Neural progenitor cell (in vitro differentiated cells): ENCODE results near the gene MTSS2. TPM values are rescaled to one million over a fixed set of nuclear protein-coding genes. Genes with fewer than 3 reads are reported as not detected.
"Not testable (repeated sequence)": the region's sequence is repeated elsewhere in the genome, so short reads cannot be mapped to it uniquely, and the experiment has no call there.

ENCODE experiments used
- DNase-seq: peaks from one replicate; pipeline ENCODE4 v3.0.0-alpha.2; 2016; ENCODE audit warnings: low spot score
- H2AFZ ChIP-seq: fragments of 200-600 bp; sonication (generic); replicated peaks from 2 replicates; pipeline ENCODE4 v1.6.1; 2016; ENCODE audit warnings: antibody characterized with exemption
- H3F3A ChIP-seq: fragments of 200-600 bp; sonication (generic); 2 replicates; pipeline ENCODE4 v1.6.1; 2016; ENCODE audit warnings: antibody characterized with exemption, low read depth
- H3K27ac ChIP-seq: fragments of 200-600 bp; sonication (generic); 2 replicates; pipeline ENCODE4 v1.5.1; 2016; ENCODE audit warnings: mild to moderate bottlenecking
- H3K27me3 ChIP-seq: fragments of 200-600 bp; sonication (generic); 2 replicates; pipeline ENCODE4 v1.6.1; 2016; ENCODE audit warnings: mild to moderate bottlenecking, moderate library complexity
- H3K36me3 ChIP-seq: fragments of 200-600 bp; sonication (generic); 2 replicates; pipeline ENCODE4 v1.5.1; 2016
- H3K4me1 ChIP-seq: fragments of 200-600 bp; sonication (generic); 2 replicates; pipeline ENCODE4 v1.6.1; 2016; ENCODE audit warnings: mixed run types
- H3K4me2 ChIP-seq: fragments of 200-600 bp; sonication (generic); 2 replicates; pipeline ENCODE4 v1.6.1; 2016
- H3K4me3 ChIP-seq: fragments of 200-600 bp; sonication (generic); 2 replicates; pipeline ENCODE4 v1.5.1; 2016
- H3K79me2 ChIP-seq: fragments of 200-600 bp; sonication (generic); 2 replicates; pipeline ENCODE4 v1.6.1; 2016; ENCODE audit warnings: low read depth
- H3K9ac ChIP-seq: fragments of 200-600 bp; sonication (generic); 2 replicates; pipeline ENCODE4 v1.6.1; 2016
- H3K9me3 ChIP-seq: fragments of 200-600 bp; sonication (generic); 2 replicates; pipeline ENCODE4 v1.5.1; 2016; ENCODE audit warnings: low read depth
- H4K20me1 ChIP-seq: fragments of 200-600 bp; sonication (generic); 2 replicates; pipeline ENCODE4 v1.6.1; 2016; ENCODE audit warnings: low read depth
- H3K27ac Mint-ChIP-seq: 3 replicates; pipeline ENCODE4 v1.8.0; 2021; ENCODE audit warnings: mixed read lengths
- H3K27me3 Mint-ChIP-seq: 2 replicates; pipeline ENCODE4 v1.8.0; 2022; ENCODE audit warnings: low read depth, mild to moderate bottlenecking, inconsistent platforms, moderate library complexity, mixed read lengths; ENCODE audit not compliant: insufficient read depth
- H3K36me3 Mint-ChIP-seq: 3 replicates; pipeline ENCODE4 v1.8.0; 2021; ENCODE audit warnings: mixed read lengths
- H3K4me1 Mint-ChIP-seq: 3 replicates; pipeline ENCODE4 v1.8.0; 2021; ENCODE audit warnings: mixed read lengths
- H3K4me3 Mint-ChIP-seq: 3 replicates; pipeline ENCODE4 v1.8.0; 2021; ENCODE audit warnings: mild to moderate bottlenecking, moderate library complexity, mixed read lengths
- H3K9me3 Mint-ChIP-seq: 3 replicates; pipeline ENCODE4 v1.8.0; 2020; ENCODE audit warnings: mixed read lengths
- CTCF ChIP-seq: fragments of 200-600 bp; sonication (generic); IDR thresholded peaks from 2 replicates; pipeline ENCODE4 v1.5.1; 2017; ENCODE audit warnings: antibody characterized with exemption, mild to moderate bottlenecking
- EZH2 ChIP-seq: fragments of 200-600 bp; sonication (generic); IDR thresholded peaks from 2 replicates; pipeline ENCODE4 v1.6.1; 2017; ENCODE audit warnings: antibody characterized with exemption, mild to moderate bottlenecking, moderate library complexity
- EZH2phosphoT487 ChIP-seq: fragments of 200-600 bp; sonication (generic); IDR thresholded peaks from 2 replicates; pipeline ENCODE4 v1.6.1; 2017; ENCODE audit warnings: antibody characterized with exemption
- total RNA-seq: library from RNA; depleted of rRNA; stranded (reverse); fragments of >200 nt; gene quantifications from 2 replicates; pipeline ENCODE4 v1.2.3, GENCODE V29; 2015; ENCODE audit warnings: low replicate concordance

Gene MTSS2
- total RNA-seq, 1 donor from 2014 or later, result 6.2 TPM

- Histone ChIP-seq H3K9me3 (no peaks in the 10 kb centered on the region), H3F3A (no peaks in the 10 kb centered on the region), H3K9ac (no peak overlapping the region), H3K27me3 (no peaks in the 10 kb centered on the region), H3K27ac (no peak overlapping the region), H3K4me3 (no peak overlapping the region), H2AFZ (no peak overlapping the region), H3K79me2 (no peaks in the 10 kb centered on the region), H3K4me2 (no peak overlapping the region), H3K36me3 (no peaks in the 10 kb centered on the region), H4K20me1 (no peaks in the 10 kb centered on the region), H3K4me1 (no peaks in the 10 kb centered on the region)
- DNase-seq, result no peak
- H3K4me3 Mint-ChIP-seq, result peak overlapping the region; percentile 30
- H3K9me3 Mint-ChIP-seq, result peaks cover 9% of the 10 kb centered on the region
- peaks cover 10% of the 10 kb centered on the region for H3K27me3 Mint-ChIP-seq
- peaks cover 34% of the 10 kb centered on the region for H3K4me1 Mint-ChIP-seq
- TF ChIP-seq EZH2 (no peak), CTCF (no peak), EZH2phosphoT487 (no peak)
- H3K36me3 Mint-ChIP-seq, result peaks cover 3% of the 10 kb centered on the region
- peak overlapping the region; percentile 50 for H3K27ac Mint-ChIP-seq
Observed at GRCh38 chr16:70647441-70648359, 38.2 kb downstream of the MTSS2 start.

- Mint-ChIP-seq H3K27me3 (peaks cover 14% of the 10 kb centered on the region), H3K36me3 (peaks cover 3% of the 10 kb centered on the region), H3K4me3 (no peak within 1 kb of the TSS), H3K9me3 (peaks cover 9% of the 10 kb centered on the region), H3K27ac (peak within 1 kb of the TSS; percentile 84), H3K4me1 (peaks cover 33% of the 10 kb centered on the region)
- Histone ChIP-seq H3K4me3 (no peak within 1 kb of the TSS), H3K36me3 (no peaks in the 10 kb centered on the region), H3F3A (no peaks in the 10 kb centered on the region), H3K79me2 (no peaks in the 10 kb centered on the region), H4K20me1 (no peaks in the 10 kb centered on the region), H3K9ac (no peak within 1 kb of the TSS), H3K27me3 (no peaks in the 10 kb centered on the region), H3K9me3 (no peaks in the 10 kb centered on the region), H3K4me1 (no peaks in the 10 kb centered on the region), H2AFZ (no peak within 1 kb of the TSS), H3K27ac (no peak within 1 kb of the TSS), H3K4me2 (no peak within 1 kb of the TSS)
- DNase-seq, result no peak
- no peak for TF ChIP-seq EZH2phosphoT487
- TF ChIP-seq CTCF, result no peak
- TF ChIP-seq EZH2, result no peak
Observed at GRCh38 chr16:70646260-70647241, 39.3 kb downstream of the MTSS2 start, which contains the start of gene IL34. Gene IL34, plus strand, starts transcription at chr16:70646559. Its CDS starts 389 bp downstream, at chr16:70646948.

GRCh38 chr16:70644763-70645597 is 40.9 kb downstream of the MTSS2 start:
- H3K27ac Mint-ChIP-seq, result no peak overlapping the region
- Histone ChIP-seq H3K4me2 (no peak overlapping the region), H3K36me3 (no peaks in the 10 kb centered on the region), H3K27me3 (no peaks in the 10 kb centered on the region), H3K4me3 (no peak overlapping the region), H3K9ac (no peak overlapping the region), H2AFZ (no peak overlapping the region), H3K79me2 (no peaks in the 10 kb centered on the region), H3K27ac (no peak overlapping the region), H3F3A (no peaks in the 10 kb centered on the region), H3K4me1 (no peaks in the 10 kb centered on the region), H3K9me3 (no peaks in the 10 kb centered on the region), H4K20me1 (no peaks in the 10 kb centered on the region)
- H3K27me3 Mint-ChIP-seq, result peaks cover 11% of the 10 kb centered on the region
- peaks cover 26% of the 10 kb centered on the region for H3K4me1 Mint-ChIP-seq
- H3K9me3 Mint-ChIP-seq, result peaks cover 9% of the 10 kb centered on the region
- no peak for DNase-seq
- TF ChIP-seq EZH2, result no peak
- no peak for TF ChIP-seq CTCF
- no peak for TF ChIP-seq EZH2phosphoT487
- H3K4me3 Mint-ChIP-seq, result no peak overlapping the region
- H3K36me3 Mint-ChIP-seq, result peaks cover 3% of the 10 kb centered on the region

GRCh38 chr16:70643264-70643663 is 42.6 kb downstream of the MTSS2 start:
- not testable (repeated sequence) for H3K9me3 ChIP-seq, H3K27ac Mint-ChIP-seq, H3K4me3 ChIP-seq, H3K9ac ChIP-seq, H3K79me2 ChIP-seq, H3K4me2 ChIP-seq, H3K36me3 ChIP-seq, H3K27me3 ChIP-seq, H3K9me3 Mint-ChIP-seq, H3K27ac ChIP-seq, H3K36me3 Mint-ChIP-seq, H2AFZ ChIP-seq, H3F3A ChIP-seq, H3K4me1 ChIP-seq, H3K4me3 Mint-ChIP-seq, DNase-seq, H4K20me1 ChIP-seq
- Mint-ChIP-seq H3K27me3 (peaks cover 11% of the 10 kb centered on the region), H3K4me1 (peaks cover 32% of the 10 kb centered on the region)
